Mesenchymal stem cell (in vitro differentiated cells and primary cell): Measurements from ENCODE around the gene SH3PXD2A.
A peak's percentile ranks its signal among the peaks of the same experiment; 100 is the strongest.

Experiments used
- DNase-seq: peaks from one replicate; pipeline ENCODE4 v3.0.0-alpha.2; 2013
- H2AFZ ChIP-seq: one replicate; pipeline ENCODE4 v1.6.1; 2013; ENCODE audit warnings: low read depth, mild to moderate bottlenecking, control low read depth, inconsistent platforms, low read length, moderate library complexity
- H2AK5ac ChIP-seq: 2 replicates; pipeline ENCODE4 v1.6.1; 2013; ENCODE audit warnings: low read length, moderate library complexity, mild to moderate bottlenecking, inconsistent platforms; ENCODE audit not compliant: severe bottlenecking
- H2BK120ac ChIP-seq: one replicate; pipeline ENCODE4 v1.6.1; 2013; ENCODE audit warnings: low read depth, mild to moderate bottlenecking, inconsistent platforms, low read length, moderate library complexity
- H2BK12ac ChIP-seq, 2 experiments: one replicate each; pipeline ENCODE4 v1.6.1; 2013; ENCODE audit warnings: inconsistent platforms in 2 of 2, low read length in 2 of 2, mild to moderate bottlenecking in 2 of 2, moderate library complexity in 2 of 2, control low read depth in 1 of 2
- H2BK15ac ChIP-seq: one replicate; pipeline ENCODE4 v1.6.1; 2013; ENCODE audit warnings: mild to moderate bottlenecking, low read depth, inconsistent platforms; ENCODE audit not compliant: poor library complexity, severe bottlenecking
- H2BK5ac ChIP-seq: 2 replicates; pipeline ENCODE4 v1.6.1; 2013; ENCODE audit warnings: low read depth, mild to moderate bottlenecking, low read length, control low read depth, inconsistent platforms; ENCODE audit not compliant: poor library complexity, severe bottlenecking
- H3K14ac ChIP-seq, 2 experiments: one replicate each; pipeline ENCODE4 v1.6.1; 2013; ENCODE audit warnings: inconsistent platforms in 2 of 2, low read length in 2 of 2, control low read depth in 1 of 2, mild to moderate bottlenecking in 1 of 2, moderate library complexity in 1 of 2
- H3K18ac ChIP-seq, 2 experiments: one replicate each; pipeline ENCODE4 v1.6.1; 2013; ENCODE audit warnings: inconsistent platforms in 2 of 2, low read length in 2 of 2, control low read depth in 1 of 2, low read depth in 1 of 2, mild to moderate bottlenecking in 1 of 2
- H3K23ac ChIP-seq, 2 experiments: one replicate each; pipeline ENCODE4 v1.6.1; 2013; ENCODE audit warnings: inconsistent platforms in 2 of 2, low read length in 2 of 2, mild to moderate bottlenecking in 2 of 2, moderate library complexity in 2 of 2, control low read depth in 1 of 2
- H3K27ac ChIP-seq: 2 replicates; pipeline ENCODE4 v1.5.1; 2013; ENCODE audit warnings: mild to moderate bottlenecking, moderate library complexity, low read length, control low read depth, inconsistent platforms; ENCODE audit not compliant: poor library complexity, severe bottlenecking
- H3K27me3 ChIP-seq, 2 experiments: 2 replicates each; pipeline versions ENCODE4 v1.6.1 to v1.7.0; 2013; ENCODE audit warnings: low read length in 2 of 2, mild to moderate bottlenecking in 2 of 2, moderate library complexity in 2 of 2, control low read depth in 1 of 2, inconsistent platforms in 1 of 2; ENCODE audit not compliant: control insufficient read depth in 1 of 2, insufficient read depth in 1 of 2
- H3K36me3 ChIP-seq, 2 experiments: 2 replicates each; pipeline versions ENCODE4 v1.6.1 to v1.7.0; 2013; ENCODE audit warnings: low read length in 2 of 2, control low read depth in 1 of 2, inconsistent platforms in 1 of 2, low read depth in 1 of 2, mild to moderate bottlenecking in 1 of 2; ENCODE audit not compliant: insufficient read depth in 2 of 2, control insufficient read depth in 1 of 2
- H3K4ac ChIP-seq, 2 experiments: one replicate each; pipeline ENCODE4 v1.6.1; 2013; ENCODE audit warnings: inconsistent platforms in 2 of 2, low read length in 2 of 2, mild to moderate bottlenecking in 2 of 2, moderate library complexity in 2 of 2, control low read depth in 1 of 2, low read depth in 1 of 2
- H3K4me1 ChIP-seq: 2 replicates; pipeline ENCODE4 v1.6.1; 2013; ENCODE audit warnings: low read depth, low read length, control low read depth; ENCODE audit not compliant: control insufficient read depth, insufficient read depth
- H3K4me2 ChIP-seq: 2 replicates; pipeline ENCODE4 v1.6.1; 2013; ENCODE audit warnings: low read length, mild to moderate bottlenecking, inconsistent platforms; ENCODE audit not compliant: poor library complexity, severe bottlenecking
- H3K4me3 ChIP-seq, 2 experiments: 2 replicates each; pipeline versions ENCODE4 v1.5.1 to v1.7.0; 2013; ENCODE audit warnings: low read length in 2 of 2, mild to moderate bottlenecking in 2 of 2, control low read depth in 1 of 2, low read depth in 1 of 2; ENCODE audit not compliant: insufficient read depth in 1 of 2
- H3K79me1 ChIP-seq: replicated peaks from 2 replicates; pipeline ENCODE4 v1.6.1; 2013; ENCODE audit warnings: mild to moderate bottlenecking, control low read depth, low read length, inconsistent platforms; ENCODE audit not compliant: poor library complexity, severe bottlenecking
- H3K9ac ChIP-seq: 2 replicates; pipeline ENCODE4 v1.7.0; 2013; ENCODE audit warnings: mild to moderate bottlenecking, low read length, moderate library complexity
- H3K9me3 ChIP-seq: 2 replicates; pipeline ENCODE4 v1.7.0; 2013; ENCODE audit warnings: mild to moderate bottlenecking, low read length; ENCODE audit not compliant: control insufficient read depth
- H4K8ac ChIP-seq: one replicate; pipeline ENCODE4 v1.6.1; 2013; ENCODE audit warnings: inconsistent platforms, mild to moderate bottlenecking, low read length, moderate library complexity
- H4K91ac ChIP-seq: one replicate; pipeline ENCODE4 v1.6.1; 2013; ENCODE audit warnings: mild to moderate bottlenecking, low read length, inconsistent platforms
- WGBS: methylation state at CpG from one replicate; pipeline ENCODE4 v1.1.7; 2013; ENCODE audit warnings: mixed read lengths; 5-methylcytosine and 5-hydroxymethylcytosine counted together

SH3PXD2A gene

GRCh38 chr10:103699611-103700435, 155.6 kb downstream of the SH3PXD2A start:
- Histone ChIP-seq H3K36me3 (no peaks in the 10 kb centered on the region), H3K27ac (no peak overlapping the region), H2AK5ac (no peak overlapping the region), H3K9me3 (no peaks in the 10 kb centered on the region), H4K91ac (no peak overlapping the region), H4K8ac (no peak overlapping the region), H2BK12ac (no peak overlapping the region), H3K79me1 (no peaks in the 10 kb centered on the region), H3K27me3 (no peaks in the 10 kb centered on the region), H3K4ac (no peak overlapping the region), H2AFZ (no peak overlapping the region), H3K23ac (no peak overlapping the region), H3K4me2 (no peak overlapping the region), H3K4me3 (no peak overlapping the region), H3K9ac (no peak overlapping the region), H3K14ac (no peak overlapping the region), H2BK5ac (no peak overlapping the region), H3K18ac (no peak overlapping the region), H2BK15ac (no peak overlapping the region), H3K4me1 (peaks cover 13% of the 10 kb centered on the region), H2BK120ac (no peak overlapping the region)
- WGBS = 80% methylated on average over 10 of the region's 10 CpGs
- DNase-seq = no peak

- H3K9me3 ChIP-seq = no peaks in the 10 kb centered on the region
- no peak overlapping the region for H3K4me2 ChIP-seq
- H2AK5ac ChIP-seq = no peak overlapping the region
- H3K9ac ChIP-seq = no peak overlapping the region
- H3K4ac ChIP-seq = peak overlapping the region in 1 of 2 experiments; percentile 30
- H3K4me3 ChIP-seq = no peak overlapping the region
- H3K79me1 ChIP-seq = no peaks in the 10 kb centered on the region
- H4K91ac ChIP-seq = peak overlapping the region; percentile 79
- no peak overlapping the region for H2BK15ac ChIP-seq
- no peak overlapping the region for H3K18ac ChIP-seq
- H3K27me3 ChIP-seq = peaks cover 4 to 15% of the 10 kb centered on the region in 2 experiments
- no peaks in the 10 kb centered on the region for H3K36me3 ChIP-seq
- 95% methylated on average over 4 of the region's 4 CpGs for WGBS
- H3K4me1 ChIP-seq = peaks cover 18% of the 10 kb centered on the region
- H3K14ac ChIP-seq = no peak overlapping the region
- DNase-seq = no peak
- no peak overlapping the region for H2BK12ac ChIP-seq
- no peak overlapping the region for H2BK5ac ChIP-seq
- H2AFZ ChIP-seq = no peak overlapping the region
- H3K27ac ChIP-seq = no peak overlapping the region
- H2BK120ac ChIP-seq = no peak overlapping the region
- no peak overlapping the region for H4K8ac ChIP-seq
- no peak overlapping the region for H3K23ac ChIP-seq
Observed at GRCh38 chr10:103698266-103698665, 157.1 kb downstream of the SH3PXD2A start.

- peaks cover 20% of the 10 kb centered on the region for H3K4me1 ChIP-seq
- peaks cover 4 to 16% of the 10 kb centered on the region in 2 experiments for H3K27me3 ChIP-seq
- no peak overlapping the region for H3K4me3 ChIP-seq
- WGBS = 91% methylated on average over 4 of the region's 4 CpGs
- no peak overlapping the region for H2BK12ac ChIP-seq
- H3K9me3 ChIP-seq = no peaks in the 10 kb centered on the region
- H2BK5ac ChIP-seq = no peak overlapping the region
- no peak overlapping the region for H3K4me2 ChIP-seq
- H3K27ac ChIP-seq = no peak overlapping the region
- H3K18ac ChIP-seq = no peak overlapping the region
- H2AFZ ChIP-seq = no peak overlapping the region
- H2BK15ac ChIP-seq = no peak overlapping the region
- H3K9ac ChIP-seq = no peak overlapping the region
- no peaks in the 10 kb centered on the region for H3K79me1 ChIP-seq
- no peak overlapping the region for H3K23ac ChIP-seq
- peak overlapping the region; percentile 79 for H4K91ac ChIP-seq
- H2BK120ac ChIP-seq = no peak overlapping the region
- H3K14ac ChIP-seq = no peak overlapping the region
- no peak overlapping the region for H4K8ac ChIP-seq
- no peaks in the 10 kb centered on the region for H3K36me3 ChIP-seq
- no peak overlapping the region for H2AK5ac ChIP-seq
- no peak for DNase-seq
- H3K4ac ChIP-seq = no peak overlapping the region
Observed at GRCh38 chr10:103697787-103698186, 157.6 kb downstream of the SH3PXD2A start.

- Histone ChIP-seq H3K4me1 (peaks cover 29% of the 10 kb centered on the region), H3K4ac (no peak overlapping the region), H3K4me2 (no peak overlapping the region), H2AFZ (peak overlapping the region; percentile 11), H4K8ac (peak overlapping the region; percentile 88), H3K36me3 (no peaks in the 10 kb centered on the region), H2BK5ac (no peak overlapping the region), H3K79me1 (no peaks in the 10 kb centered on the region), H2BK12ac (peak overlapping the region in 1 of 2 experiments; percentile 45), H4K91ac (peak overlapping the region; percentile 77), H3K9ac (peak overlapping the region; percentile 18), H3K27ac (no peak overlapping the region), H3K4me3 (no peak overlapping the region), H3K27me3 (peaks cover 4 to 28% of the 10 kb centered on the region in 2 experiments), H2BK15ac (no peak overlapping the region), H3K9me3 (no peaks in the 10 kb centered on the region), H3K14ac (peak overlapping the region in 1 of 2 experiments; percentile 10), H2BK120ac (no peak overlapping the region), H3K18ac (peak overlapping the region; percentile 19 to 46), H3K23ac (no peak overlapping the region), H2AK5ac (peak overlapping the region; percentile 23)
- 16% methylated on average over 5 of the region's 10 CpGs for WGBS
- DNase-seq = peak; percentile 94
Observed at GRCh38 chr10:103696411-103697145, 158.8 kb downstream of the SH3PXD2A start.
